GM19023 (cell line): ENCODE data around the gene POLR2E.

Experiments used
- ATAC-seq: cut with Tn5 transposase; IDR thresholded peaks from one replicate; pipeline ENCODE4 v1.9.1; 2021; ENCODE audit warnings: mild to moderate bottlenecking, moderate library complexity; ENCODE audit not compliant: unreplicated experiment

Gene POLR2E

DNA sequence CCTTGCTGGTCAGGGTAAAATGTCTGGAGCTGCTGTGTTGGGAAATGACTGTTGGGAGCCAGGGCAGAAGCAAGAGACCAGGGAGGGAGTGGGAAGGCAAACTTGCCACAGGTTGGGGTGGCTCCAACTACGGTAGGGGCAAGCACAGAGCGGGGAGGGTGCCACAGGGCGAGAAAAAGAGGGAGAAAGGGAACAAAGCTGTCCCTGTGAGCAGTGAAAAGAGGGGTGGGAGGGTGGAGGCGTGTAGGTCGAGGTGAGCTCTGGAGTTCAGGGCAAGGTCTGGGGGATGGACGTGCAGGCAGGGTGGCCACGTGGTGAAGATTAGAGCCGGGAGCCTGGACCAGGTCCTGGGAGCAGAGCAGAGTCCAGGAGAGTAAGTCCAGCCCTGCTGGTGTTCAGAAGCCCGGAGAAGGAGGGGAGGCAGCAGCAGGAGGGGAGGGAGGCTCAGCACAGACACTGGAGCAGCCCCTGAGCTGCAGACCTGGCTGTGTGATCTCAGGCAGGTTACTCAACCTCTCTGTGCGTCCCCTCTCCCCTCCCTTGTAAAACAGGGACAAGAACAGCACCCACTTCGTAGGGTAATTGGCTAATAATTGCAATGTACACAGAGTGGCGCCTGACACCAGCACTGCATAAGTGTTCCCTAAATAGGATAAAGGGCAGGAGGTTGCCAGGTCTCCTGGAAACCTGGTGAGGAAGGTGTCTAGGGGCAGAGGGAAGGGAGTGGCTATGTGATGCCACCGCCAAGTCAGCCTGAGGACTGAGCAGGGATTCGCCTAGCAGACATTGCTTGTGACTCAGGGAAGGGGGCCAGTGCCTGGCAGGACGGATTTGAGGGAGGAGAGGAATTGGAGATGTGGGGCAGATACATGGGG lies 3.2 kb upstream of the POLR2E start:
- ATAC-seq, result no peak

DNA sequence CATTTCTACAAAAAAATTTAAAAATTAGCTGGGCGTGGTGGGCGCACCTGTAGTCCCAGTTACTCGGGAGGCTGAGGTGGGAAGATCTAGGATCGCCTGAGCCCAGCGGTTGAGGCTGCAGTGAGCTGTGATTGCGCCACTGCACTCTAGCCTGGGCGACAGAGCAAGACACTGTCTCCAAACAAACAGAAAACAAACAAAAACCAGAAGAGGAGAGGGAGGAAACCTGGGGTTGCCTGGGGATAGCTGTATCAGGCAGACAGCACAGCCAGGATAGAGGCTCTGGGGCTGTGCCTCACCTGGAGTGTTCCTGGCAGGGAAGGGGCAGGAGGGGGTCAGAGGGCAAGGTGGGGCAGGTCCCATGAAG lies 2.6 kb upstream of the POLR2E start:
- no peak for ATAC-seq

DNA sequence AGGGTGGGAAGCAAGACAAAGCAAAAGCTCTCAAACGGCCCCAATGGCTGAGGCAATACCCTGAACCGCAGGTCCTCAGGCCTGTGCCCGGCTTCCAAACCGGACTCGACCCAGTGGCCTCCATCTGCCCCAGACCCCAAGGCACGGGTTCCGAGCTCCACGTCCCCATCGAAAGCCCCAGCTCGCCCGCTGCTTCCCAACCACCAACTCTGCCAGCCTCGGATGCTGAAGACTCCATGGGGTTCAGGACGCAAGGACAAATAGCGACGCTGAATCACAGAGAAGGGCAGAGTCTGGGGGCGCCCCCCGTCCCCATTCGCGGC lies 559 bp downstream of the POLR2E start:
- no peak for ATAC-seq

DNA sequence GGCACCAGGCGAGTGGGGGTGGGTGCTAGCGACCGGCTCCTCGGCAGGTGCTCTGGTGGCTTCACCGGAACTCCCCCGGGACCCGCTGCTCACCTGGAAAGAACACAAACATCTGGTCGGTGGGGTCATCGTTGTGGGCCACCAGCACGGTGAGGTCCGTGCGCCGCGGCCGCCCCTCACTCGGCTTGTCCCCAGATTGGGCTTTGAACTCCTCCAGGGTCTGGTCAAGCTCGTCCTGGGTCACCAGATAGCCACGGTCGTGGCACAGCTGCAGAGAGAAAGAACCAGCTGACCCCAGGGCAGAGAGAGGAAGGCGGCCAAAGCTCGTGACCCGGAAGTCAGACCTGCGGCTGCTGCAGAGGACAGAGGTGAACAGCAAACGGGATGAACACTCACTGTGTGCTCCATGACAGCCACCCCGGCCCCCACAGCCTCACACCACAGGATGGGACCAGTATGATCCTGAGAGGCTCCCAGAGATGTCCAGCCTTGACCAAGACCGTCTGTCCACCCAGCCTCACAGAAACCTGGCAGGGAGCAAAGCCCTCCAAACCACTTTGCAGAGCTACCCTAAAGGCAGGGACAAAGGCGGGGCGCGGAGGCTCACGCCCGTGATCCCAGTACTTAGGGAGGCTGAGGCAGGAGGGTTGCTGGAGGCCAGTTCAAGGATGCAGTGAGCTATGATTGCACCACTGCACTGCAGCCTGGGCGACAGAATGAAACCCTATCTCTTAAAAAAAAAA lies 1.2 kb downstream of the POLR2E start:
- ATAC-seq, result no peak

DNA sequence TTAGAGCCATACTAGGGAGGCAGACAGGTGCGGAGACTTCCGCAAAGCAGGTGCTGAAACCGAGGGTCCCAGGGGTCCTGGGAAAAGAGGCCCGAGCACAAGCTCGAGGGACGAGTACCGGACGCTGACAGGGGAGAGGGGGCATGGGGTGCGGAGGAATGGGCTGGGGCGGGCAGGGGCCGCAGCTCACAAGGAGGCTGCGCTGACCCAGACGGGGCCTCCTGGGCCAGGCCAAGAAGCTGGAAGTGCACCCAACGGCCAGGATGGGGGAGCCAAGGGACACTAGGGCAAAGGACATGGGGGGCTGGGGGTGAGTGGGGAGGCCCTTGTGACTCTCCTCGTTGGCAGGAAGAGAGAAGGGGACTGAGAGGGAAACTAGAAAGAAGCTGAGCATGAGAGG lies 1.8 kb downstream of the POLR2E start:
- ATAC-seq, result no peak

DNA sequence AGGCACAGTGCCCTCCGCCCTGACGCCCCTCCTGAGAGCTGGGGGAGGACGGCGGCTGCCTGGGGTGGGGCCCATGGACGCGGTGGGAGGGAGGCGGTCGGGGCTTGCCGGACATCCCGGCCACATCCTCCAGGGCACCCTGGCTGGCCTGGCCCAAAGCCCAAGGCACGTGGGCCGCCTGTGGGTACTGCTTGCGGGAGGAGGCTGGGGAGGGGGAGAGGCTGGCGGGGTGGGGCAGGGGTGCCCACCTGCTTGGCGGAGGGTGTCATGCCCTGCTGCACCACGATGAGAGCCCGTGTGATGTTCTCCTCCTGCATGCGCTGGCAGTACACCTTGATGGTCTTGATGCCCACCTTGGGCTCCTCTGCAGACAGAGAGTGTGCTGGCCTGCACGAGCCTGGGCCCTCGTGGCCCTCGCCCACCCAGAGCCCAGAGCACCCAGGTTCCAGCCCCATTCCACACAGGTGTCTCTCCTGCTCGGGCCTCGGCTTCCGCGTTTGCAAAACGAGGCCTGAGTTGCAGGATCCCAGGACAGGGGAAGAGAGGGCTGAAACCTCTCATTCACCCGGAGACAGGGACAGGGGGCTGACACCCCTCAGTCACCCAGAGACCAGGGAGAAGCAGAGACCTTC lies 3.5 kb downstream of the POLR2E start:
- ATAC-seq, result no peak

DNA sequence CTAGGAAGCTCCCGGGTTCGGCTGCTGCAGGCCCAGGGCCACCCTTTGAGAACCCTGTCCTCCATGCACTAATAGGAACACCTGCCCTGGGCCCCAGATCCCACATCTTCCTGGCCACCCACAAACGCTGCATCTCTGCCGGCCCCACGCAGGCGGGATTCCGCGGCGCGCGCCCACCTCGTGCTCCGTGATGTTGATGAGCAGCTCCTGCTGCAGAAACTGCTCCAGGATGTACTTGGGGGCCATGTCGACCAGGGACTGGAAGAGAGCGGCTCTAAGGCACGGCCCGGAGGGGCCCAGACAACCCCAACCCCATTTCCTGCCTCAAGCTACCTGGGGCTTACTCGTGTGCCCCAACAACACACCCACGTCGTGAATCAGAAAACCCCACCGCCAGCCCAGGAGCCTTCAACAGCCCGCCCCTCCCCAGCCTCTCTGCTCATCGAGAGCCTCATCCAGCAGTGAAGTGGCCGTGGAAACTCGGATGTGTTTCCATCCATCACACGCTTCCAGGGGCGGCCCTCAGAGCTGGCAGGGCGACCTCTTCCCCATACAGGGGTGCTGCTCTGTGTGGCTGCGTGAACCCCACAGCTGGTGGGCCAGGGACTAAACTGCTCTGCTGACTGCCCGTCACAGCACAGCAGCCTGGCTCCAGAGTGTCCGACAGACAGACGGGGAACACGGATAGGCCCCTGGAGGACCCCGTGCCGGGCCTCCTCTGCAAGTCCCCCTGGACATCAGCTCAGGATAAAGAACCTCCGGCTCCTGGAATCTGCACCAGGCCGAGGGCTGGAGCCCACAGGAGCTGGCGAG lies 4.2 kb downstream of the POLR2E start:
- ATAC-seq, result no peak

DNA sequence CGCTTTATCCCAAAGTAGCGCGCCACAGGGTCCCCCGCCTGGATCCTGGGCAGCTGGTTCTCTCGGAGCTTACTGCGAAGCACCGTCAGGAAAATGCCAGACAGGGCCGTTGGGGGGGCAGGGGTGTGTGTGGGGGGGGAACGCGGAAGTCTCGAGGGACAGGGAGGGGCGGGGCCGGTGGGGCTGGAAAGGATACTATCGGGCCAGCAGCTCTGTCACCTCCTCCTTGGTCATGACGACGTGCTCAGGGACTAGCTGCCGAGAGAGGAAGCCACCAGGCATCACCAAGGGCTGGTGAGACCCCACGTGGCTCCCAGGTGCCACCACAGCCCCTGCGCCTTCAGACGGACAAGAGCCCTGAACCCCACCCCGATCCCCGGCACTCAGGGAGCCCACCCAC lies 5.3 kb downstream of the POLR2E start:
- ATAC-seq, result no peak

DNA sequence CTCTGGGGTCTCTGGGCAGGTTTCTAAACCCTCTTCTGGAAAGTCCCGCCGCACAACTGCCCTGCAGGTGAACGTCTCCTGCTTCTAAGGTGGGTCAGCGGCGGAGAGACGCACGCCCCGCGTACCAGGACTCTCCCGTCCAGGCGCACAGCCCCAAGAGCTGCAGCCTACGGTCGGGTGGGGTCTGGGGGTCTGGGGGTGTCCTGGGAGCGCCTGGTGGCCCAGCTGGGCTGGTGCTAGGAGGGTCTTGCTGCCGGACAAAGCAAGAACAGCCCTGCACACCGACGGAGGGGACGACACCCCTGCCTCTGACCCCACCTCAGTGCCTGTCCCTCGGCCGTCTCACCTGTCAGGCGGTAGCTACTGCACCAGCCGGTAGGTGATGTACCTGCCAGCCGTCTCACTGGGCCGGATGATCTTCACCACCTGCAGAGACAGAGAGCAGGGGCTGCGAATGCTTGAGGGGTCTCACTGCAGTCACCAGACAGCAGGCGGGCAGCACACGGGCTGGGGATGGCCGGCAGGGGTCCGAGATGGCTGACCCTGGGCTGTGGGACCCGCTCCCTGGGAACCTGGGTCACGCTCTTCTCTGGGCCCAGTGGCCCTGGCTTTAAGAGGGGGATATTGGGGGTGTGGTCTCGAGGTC lies 5.9 kb downstream of the POLR2E start:
- no peak for ATAC-seq

DNA sequence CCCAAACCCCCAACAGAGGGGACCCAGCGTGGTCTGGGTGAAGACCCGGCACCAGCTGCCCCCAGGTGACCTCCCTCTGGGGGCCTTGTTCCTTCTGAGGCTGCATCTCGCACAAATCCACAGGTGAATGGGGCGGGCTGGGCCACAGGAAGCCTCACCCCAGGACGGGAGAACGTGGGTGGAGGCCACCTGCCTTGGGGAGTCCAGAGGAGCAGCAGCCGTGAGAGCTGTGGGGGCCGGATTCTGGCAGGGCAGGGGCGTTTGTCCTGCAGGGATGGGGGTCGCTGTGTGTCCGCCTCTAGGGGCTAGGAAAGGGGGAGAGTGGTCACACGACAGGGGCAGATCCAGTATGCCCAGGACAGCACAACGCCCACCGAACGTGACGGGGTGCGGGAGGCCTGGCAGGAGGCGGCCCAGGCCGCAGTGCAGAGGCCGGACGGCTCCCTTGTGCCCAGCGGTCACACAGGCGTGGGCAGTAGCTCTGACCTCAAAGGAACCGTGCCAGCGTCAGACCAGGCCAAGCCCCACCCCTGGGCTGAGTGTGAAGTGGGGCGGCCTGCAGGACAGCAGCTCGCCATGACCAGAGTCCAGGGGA lies 6.7 kb downstream of the POLR2E start:
- no peak for ATAC-seq

DNA sequence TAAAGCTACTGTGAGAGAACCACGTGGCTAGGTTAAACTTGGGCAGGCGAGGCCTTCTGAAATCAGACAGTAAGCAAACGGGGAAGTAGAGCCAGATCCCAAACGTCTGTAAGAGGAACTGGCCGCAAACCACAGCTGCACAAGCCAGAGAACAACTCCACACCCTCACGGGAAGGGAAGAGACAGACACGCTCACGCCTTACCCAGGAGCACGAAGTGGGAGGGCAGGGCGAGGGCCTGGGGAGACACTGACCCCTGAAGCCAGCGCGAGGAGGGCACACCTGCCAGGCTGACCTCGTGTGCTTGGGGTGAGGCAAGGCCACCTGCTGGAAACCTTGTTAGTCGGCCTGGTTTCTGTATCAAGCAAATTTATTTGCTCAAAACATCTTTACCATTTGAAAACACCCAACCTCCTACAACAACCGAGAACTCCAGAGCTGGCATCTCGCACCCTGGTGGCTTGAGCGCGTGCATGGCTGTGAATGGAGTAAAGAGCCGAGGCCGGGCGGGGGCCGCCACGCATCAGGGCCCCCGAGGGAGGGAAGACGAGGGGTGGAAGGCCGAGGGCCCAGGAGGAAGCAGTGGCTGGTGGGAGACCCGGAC lies 7.3 kb downstream of the POLR2E start:
- no peak for ATAC-seq

DNA sequence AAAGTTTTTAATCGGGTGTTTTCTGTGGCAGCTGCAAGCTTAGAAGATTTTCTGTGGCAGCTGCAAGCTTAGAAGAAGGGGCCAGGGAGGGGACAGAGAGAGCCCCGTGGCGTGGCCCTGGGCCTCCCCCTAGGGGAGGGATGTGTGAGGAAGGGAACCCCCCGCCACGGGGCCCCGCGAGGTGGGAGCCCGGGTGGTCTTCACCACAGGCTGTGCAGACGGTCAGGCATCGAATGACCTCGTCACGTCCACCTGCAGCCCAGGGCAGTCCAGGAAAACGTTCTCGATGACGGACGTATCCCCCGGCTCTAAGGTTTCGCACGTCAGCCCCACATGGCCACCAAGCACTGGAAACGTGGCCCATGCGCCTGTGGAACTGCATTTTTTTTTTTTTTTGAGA lies 8.6 kb downstream of the POLR2E start:
- ATAC-seq, result no peak

DNA sequence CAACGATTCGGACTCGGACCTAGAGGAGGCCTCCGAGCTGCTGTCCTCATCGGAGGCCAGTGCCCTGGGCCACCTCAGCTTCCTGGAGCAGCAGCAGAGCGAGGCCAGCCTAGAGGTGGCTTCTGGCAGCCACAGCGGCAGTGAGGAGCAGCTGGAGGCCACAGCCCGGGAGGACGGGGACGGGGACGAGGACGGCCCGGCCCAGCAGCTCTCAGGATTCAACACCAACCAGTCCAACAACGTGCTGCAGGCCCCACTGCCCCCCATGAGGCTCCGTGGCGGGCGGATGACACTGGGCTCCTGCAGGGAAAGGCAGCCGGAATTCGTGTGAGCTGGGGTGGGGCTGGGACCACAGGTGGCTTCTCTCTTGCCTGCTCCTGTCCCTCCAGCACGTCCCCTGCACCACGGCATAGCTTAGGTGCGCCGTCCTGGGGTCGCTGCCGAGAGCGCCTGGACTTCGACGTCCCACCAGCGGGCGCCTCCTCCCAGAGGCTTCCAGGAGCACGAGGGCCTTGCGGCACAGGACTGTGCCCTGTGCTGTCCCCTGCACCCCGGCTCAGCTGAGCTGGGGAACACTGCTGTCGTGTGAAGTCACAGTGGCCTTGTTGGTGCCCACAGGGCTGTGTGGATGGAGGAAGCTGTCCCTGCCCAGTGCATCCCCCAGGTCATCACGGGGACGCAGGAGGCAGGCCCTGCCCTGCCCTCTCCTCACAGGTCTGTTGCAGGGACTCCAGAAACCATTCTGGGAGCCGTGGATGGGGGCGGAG lies 9.3 kb downstream of the POLR2E start:
- no peak for ATAC-seq

DNA sequence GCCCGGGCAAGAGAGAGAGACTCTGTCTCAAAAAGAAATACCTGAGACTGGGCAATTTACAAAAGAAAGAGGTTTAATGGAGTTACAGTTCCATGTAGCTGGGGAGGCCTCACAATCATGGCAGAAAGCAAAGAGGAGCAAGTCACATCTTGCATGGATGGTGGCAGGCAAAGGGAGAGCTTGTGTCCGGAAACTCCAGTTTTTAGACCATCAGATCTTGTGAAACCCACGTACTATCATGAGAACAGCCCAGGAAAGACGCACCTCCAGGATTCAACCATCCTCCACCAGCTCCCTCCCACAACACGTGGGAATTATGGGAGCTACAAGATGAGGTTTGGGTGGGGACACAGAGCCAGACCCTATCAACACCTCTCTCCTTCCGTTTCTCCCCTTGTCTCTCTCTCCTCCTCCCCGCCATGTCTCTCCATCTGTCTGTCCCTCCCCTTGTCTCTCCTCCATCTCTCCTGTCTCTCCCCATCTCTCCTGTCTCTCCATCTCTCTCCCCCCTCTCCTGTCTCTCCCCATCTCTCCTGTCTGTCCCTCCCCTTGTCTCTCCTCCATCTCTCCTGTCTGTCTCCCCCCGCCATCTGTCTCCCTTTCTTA lies 10.0 kb downstream of the POLR2E start:
- ATAC-seq, result no peak

DNA sequence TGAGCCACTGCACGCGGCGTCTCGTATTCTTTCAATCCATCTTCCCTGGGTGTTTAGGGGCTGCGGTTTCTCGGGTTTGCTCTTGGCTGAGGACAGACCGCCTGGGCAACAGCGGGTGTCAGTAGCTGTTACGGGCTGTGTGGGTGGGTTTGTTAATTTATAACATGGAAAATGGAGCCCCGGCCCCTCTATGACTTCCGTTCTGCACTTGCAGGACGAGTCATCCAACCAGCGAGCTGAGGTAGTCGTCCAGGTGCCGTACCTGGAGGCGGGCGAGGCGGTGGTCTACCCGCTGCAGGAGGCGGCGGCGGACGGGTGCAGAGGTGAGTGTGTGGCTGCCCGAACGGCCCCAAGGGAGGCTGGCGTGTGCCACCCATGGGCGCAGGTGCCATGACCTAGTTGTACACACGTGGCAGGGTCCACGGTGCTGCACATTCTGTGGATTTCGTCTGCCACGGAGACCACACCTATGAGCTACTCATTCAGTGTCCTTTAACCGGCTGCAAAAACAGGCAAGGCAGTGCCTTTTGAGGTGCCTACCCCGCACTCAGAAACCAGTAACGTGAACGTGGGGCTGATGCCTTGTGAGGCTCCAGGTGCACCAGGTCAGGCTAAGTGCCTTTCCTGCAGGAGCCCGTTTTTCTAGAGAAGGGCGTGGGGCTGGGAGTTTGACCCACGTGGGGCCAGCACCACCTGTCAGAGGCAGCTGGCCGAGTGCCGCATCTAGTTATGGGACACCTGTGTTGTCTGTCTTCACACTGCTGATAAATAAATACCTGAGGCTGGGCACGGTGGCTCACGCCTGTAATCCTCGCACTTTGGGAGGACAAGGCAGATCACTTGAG lies 10.9 kb downstream of the POLR2E start:
- ATAC-seq, result no peak

DNA sequence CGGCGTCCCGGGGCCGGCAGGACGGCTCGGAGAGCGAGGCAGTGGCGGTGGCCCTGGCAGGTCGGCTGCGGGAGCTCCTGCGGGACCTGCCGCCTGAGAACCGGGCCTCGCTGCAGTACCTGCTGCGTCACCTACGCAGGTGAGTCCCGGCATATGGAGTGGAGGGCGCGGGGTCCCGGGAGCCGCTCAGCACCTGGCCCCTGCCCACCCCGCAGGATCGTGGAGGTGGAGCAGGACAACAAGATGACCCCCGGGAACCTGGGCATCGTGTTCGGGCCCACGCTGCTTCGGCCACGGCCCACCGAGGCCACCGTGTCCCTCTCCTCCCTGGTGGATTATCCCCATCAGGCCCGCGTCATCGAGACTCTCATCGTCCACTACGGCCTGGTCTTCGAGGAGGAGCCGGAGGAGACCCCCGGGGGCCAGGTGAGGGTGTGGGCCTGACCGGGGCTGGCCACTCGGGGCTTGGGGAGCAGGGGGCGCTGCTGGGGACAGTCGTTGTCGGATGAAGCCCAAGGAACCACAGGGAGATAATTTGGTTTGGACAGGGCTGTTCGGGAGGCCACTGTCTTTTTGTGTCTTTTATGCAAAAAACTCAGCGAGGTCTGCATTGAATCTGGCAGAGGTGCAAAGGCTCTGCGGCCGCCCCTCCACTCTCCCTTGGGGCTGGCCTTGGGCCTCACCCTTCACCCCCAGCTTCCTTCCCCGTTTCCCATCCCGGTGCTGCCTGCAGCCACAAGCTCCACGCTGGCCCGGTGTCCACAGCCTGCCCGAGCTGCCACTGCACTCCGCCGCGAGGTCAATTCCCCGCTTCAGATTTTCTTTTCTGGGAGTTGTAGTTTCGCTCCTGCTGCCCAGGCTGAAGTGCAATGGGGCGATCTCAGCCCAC lies 12.0 kb downstream of the POLR2E start:
- ATAC-seq, result no peak
